Measurements from ENCODE around the gene ALX4.

ALX4 gene

DNA sequence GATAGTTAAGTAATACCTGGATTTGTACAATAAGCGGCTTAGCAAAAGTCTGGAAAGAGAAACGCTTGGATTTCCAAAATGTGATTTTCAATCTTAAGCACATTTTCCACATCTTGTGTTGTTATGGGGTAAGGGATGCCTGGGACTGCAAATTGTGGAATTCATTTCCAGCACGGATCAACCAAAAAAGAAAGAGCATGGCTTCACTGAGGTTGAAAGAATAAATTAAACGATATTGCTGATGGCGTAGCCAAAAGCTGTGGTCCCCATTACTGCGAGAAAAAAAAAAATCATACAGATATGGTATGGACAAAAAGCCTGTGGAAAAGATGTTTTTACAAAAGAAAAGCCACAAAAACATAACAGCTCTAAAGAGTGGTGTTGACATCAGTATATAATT lies 26.0 kb upstream of the ALX4 start:
- DNase-seq (ENCODE audit: low read depth in 1 of 2, low spot score in 1 of 2): no peak

DNA sequence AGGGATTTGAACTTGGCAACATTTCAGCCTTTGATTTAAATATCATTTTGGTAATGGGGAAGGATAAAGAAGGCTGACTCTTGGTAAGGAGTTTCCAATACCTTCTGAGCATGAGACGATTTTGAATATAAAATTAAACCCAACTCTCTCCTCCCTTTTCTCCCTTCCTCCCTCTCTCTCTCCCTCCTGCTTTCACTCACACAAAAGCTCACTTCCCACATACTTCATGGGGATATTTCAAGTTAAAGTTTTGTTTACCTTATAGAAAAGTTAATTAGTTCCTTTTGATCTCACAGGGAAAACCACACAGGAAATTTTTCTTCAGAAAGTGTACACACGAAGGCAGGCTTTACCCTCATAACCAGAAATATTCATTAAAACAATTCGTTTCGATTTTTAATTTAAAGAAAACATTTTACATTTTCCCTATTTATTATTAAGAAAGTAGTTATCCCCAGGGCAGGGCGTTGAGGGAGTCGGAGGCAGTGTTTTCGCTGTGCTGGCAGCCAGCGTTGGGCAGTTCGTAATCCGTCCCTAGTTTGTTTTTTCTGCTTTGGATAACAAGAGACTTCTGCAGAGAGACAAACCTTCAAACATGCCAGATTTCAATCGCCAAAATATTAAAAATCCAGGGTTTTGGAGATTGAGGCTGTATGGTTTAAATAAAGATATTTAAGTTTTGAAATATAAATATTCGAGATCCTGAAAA lies 25.3 kb upstream of the ALX4 start:
- no peak for DNase-seq (ENCODE audit: low read depth in 1 of 2, low spot score in 1 of 2)

DNA sequence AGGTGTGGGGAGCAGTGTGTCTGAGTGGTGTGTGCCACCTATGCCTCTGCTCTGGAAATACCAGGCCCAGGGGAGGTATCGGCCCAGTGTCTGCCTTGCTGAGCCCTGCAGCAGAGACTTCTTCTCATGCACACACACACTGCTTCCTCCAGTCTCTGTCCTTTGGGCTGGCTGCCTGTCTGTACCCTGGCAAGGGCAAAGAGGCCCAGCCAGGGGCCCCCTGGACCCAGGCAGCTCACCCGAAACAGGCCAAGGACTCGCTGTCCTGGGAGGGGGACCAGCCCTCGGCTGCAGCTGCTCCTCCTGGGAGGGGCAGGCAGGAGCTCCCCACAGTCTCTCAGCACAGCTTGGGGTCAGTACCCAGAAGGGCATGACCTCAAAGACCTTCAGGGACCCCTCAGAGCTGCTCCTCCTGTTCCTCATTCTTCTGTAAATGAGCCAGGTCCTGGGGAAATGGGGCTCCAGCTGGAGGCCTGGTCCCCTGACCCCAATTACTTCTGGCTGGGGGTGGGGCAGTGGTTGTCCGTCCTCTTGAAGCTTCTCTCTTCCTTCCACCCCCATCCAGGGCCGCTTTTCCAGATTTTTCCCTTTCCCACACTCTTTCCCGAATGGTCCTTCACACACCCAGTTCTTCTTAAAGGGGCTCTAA lies 24.5 kb upstream of the ALX4 start:
- DNase-seq (ENCODE audit: low read depth in 1 of 2, low spot score in 1 of 2): no peak

DNA sequence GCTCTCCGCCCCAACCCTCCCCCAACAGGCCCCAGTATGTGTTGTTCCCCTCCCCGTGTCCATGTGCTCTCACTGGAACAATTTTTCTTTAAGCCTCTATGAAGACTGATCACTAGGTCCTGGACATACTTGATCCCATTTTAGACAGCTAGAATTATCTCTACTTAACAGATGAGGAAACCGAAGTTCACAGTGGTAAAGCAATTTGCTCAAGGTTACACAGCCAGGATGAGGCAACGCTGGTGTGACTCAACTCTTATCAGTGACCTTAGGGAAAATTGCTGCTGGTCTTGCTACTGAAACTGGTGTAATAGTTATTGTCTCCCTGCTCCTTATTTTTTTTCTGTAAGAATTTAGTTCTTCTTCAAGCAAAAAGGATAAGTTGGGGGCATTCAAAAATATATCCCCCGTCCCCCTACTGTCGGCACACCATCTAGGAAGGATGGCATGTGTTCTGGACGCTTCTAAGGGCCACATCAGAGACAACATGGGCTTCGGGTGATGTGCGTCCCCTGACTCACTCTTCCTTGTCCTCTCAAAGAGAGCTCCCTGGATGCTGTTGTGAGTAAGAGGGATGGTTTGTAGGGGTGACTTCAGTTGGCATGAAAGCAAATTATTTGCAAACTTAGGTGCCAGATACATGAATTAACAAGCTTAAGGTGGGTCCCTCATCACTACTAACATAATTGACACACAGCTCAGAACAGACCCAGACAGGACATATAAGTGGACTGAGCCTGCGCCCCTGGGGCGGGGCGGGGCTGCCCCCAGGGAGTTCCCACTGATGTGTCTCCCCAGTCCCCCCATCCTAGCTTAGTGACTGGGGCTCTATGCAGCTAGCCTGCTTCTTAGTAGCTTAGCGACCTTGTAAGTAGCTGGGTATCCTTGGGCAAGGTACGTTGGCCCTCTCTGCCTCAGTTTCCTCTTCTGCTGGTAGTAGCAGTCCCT lies 23.6 kb upstream of the ALX4 start:
- DNase-seq (ENCODE audit: low read depth in 1 of 2, low spot score in 1 of 2): no peak

DNA sequence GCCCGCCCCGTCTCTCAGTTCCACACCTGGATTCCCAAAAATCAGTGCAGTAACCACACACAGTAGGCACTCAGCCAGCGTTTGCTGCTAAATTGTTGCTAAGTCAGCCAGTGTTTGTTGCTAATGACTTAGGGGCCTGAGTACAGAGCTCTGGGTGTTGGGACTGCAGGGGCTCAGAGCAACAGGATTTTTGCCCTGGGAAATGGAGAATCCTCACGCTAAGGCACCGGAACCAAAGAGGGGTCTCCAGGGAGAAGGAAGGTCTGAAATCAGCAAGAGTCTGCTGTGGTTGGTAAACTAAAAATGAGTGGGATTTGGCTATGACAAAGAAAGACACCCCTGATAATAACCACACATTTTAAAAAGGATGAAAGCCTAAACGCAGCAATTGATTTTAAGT lies 22.7 kb upstream of the ALX4 start:
- DNase-seq (ENCODE audit: low read depth in 1 of 2, low spot score in 1 of 2): no peak

DNA sequence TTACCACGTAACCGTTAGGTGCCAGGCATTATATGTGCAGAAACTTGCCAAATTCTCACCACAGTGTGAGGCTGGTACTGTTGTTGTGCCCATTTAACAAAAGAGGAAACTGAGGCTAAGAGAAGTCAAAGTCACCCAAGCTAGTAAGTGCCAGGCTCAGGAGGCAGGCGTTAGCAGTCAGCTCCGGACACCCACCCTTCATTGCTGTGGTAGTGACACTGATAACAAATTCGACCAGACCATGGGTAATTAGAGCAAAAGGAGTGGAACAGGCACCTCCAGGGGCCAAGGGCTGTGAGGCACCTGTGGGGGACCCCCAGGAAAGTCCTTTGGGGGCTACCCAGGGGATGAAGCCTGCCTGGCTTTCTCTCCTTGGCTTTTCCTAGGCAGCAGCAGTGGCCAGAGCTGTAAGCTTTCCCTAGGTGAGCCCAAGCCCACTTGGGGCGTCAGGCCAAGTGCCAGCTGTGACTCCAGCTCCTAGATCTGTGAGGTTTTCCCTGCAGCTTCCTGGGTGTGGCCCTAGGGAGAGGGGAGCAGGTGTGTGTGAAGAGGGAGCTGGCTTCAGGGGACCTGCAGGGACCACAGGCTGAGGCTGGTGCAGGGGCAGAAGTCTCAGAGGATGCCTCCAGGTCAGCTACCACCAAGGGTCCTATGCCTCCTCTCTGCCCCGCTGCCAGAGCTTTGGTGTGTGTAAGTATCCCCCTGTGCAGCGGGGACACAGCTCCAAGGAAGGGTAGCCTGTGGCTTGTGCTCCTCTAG lies 19.7 kb upstream of the ALX4 start:
- DNase-seq (ENCODE audit: low read depth in 1 of 2, low spot score in 1 of 2): no peak

DNA sequence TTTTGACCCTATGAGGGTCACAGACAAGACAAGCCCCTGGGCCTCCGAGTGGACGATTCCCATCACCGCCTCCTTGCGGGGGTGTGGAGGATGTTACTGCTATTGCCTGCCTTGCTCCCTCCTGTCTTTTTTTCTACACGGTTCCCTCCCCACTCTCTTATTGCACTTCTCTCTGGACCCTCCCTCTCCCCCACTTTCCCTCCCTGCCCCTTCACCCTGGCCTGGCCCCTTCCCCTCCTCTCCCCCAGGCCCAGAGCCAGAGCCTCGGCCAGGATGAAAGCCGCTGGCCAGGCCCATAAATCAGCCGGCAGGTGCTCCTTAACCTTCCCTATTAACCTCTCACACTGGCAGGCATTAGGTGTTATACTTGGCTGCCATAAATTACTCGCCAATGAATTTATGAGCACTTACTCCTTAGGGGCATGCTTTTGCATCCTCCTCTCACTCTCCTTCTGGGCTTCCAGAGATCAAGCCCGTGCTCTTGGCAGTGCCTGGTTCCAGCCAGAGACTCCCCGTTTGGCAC lies 18.3 kb upstream of the ALX4 start:
- no peak for DNase-seq (ENCODE audit: low read depth in 1 of 2, low spot score in 1 of 2)

DNA sequence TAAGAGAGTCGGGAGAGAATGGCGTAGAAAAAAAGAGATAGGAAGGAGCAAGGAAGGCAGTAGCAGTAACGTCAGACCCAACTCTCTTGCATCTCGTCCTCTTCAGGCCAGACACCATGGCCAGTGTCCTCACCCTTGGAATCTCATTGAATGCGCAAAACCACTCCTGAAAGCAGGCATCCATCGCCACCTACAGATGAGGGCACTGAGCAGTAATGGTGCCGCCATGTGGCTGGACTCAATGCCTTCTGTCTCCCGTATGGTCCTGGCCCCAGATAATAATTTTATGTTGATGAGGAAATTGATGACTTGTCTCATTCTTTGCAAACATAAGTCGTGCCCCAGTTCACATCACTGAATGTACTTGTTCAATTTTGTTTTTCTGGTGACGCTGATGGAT lies 17.8 kb upstream of the ALX4 start:
- DNase-seq (ENCODE audit: low read depth in 1 of 2, low spot score in 1 of 2): no peak

DNA sequence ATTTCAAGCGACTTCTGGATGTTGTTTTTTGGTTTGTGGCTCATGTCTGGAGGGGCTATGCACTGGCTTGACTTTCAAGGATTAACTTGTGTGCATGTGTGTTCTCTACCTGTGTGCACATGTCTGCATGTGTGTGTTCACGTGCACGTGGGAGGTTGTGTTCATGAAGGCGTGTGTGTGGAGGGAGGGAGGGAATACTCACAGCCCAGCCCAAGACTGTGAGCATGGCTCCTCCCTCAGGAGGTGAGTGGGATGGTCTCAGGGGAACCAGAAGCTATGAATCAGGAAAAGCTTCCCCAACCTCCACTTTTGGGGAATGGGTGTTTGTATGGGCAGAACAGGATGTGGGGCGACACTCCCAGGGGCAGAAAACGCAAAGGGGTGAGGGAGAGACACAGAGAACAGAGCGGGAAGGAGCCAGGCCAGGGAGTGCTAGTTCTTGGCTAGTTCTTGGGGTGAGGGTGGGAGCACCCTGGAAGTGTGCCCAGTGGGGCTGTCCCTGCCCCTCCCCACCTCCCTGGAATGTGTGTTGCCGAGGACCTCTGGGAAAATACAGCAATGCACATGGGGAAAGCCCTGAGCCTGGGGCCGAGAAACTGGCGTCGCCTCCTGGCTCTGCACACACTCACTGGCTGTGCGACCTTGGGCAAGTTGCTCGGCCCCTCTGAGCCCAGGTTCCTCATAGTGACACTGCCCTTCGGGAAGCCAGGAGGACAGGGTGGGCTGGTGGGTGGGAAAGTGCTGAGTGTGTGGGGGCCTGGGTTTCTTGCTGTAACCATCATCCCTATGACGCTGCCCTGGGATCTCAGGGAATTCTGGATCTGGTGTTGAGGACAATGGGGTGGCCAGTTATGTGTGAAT lies 16.9 kb upstream of the ALX4 start:
- no peak for DNase-seq (ENCODE audit: low read depth in 1 of 2, low spot score in 1 of 2)

DNA sequence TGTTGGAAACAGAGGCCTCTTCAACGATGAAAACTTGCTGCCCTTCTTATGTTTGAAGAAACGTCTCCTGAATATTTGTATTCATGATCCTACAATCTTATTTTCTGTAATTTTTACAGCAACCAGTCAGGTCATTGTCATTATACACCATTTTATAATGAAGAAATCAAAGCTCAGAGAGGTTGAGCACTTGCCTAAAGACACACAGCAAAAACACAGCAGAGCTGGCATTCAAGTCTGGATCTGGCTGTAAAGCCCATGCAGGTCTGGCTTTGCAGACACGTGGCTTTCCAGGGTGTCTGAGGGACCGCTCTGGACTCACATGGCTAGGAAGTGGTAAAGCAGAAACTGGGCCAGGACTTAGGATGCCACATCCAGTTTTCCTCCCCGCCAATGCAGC lies 15.8 kb upstream of the ALX4 start:
- DNase-seq (ENCODE audit: low read depth in 1 of 2, low spot score in 1 of 2): no peak

DNA sequence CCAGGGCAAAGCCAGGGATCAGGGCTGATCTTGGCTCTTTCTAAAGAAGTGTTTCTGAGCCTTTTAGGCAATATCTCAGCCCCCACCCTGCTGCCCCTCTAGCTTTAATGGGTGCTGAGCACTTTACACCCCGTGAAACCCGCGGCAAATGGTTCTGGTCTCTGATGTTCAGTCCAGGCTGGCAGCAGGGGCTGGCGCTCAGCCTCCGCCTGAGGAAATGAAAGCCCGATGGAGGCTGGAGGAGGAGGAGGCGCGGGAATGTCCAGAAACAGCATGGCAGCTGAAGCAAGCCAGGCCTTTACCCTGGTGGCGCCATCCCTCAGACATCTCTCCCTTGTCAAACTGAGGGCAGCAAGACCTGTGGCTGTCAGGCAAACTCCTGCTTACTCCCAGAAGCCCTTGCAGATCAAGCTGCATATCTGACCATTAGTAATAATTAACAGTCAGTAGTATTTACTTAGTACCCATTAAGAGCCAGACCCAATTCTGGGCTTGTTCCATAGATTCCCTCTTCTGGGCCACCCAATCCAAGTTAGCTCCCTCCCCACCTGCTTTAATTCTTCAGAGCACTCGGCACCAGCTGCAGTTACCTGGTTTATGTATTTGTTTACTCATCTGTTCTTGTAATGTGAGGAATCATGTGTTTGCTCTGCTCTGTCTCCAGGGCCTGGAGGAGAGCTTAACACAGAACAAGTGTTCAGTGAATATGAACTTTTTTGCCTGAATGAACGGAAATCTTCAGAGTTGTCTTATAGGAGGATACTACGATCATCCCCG lies 15.0 kb upstream of the ALX4 start:
- DNase-seq (ENCODE audit: low read depth in 1 of 2, low spot score in 1 of 2): no peak

DNA sequence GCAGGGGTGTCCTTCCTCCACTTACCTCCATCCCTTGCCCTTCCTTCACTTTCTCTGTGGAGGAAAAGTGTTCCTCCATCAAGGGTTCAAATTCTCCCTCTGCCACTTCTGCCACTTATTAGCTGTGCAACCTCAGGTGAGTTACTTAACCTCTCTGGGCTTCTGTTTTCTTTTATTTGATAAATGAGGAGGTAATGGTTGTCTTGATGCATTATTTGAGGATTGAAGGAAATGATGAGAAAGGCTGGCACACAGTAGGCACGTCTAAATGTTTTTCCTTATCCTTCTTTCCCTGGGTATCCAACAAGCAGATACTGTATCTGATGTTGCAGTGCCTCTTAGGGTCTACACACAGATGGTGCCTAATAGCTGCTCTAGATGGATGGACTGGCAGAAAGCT lies 14.3 kb upstream of the ALX4 start:
- DNase-seq (ENCODE audit: low read depth in 1 of 2, low spot score in 1 of 2): no peak

DNA sequence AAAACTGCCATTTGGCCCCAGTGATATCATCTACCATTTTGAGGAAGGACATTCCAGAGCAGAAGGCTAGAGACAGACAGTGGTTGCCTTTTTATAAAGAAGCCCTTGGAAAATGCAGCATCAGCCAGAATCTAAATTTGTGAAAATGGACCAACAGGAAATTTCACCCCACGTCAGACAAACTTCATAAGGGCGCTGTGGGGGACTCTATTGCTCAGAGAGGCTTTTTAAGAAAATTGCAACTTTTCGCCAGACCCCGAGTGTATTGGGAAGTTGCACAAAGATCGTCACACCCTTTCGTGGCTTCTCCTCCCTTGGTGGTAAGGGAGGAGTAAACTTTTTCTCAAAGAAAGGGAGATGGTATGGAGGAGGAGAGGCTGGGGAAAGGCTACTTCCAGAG lies 12.3 kb upstream of the ALX4 start:
- DNase-seq (ENCODE audit: low read depth in 1 of 2, low spot score in 1 of 2): no peak

DNA sequence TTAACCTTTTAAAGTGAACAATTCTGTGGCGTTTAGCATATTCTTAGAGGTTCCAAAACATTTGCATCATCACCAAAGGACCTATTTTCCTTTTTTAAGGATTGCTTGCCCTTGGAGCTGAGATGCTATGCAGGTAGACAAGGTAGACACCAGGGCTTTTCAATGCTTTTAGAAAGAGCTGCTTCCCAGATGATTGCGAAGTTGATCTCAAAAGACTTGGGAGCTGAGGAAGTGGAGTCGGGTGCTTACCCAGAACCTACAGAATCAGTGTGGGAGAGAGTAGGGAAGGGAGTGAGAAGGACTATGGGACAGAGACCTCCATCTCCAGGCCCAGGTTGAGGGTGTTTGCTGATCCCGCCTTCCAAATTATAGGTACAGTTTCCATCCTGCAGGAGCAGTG lies 11.1 kb upstream of the ALX4 start:
- no peak for DNase-seq (ENCODE audit: low read depth in 1 of 2, low spot score in 1 of 2)

DNA sequence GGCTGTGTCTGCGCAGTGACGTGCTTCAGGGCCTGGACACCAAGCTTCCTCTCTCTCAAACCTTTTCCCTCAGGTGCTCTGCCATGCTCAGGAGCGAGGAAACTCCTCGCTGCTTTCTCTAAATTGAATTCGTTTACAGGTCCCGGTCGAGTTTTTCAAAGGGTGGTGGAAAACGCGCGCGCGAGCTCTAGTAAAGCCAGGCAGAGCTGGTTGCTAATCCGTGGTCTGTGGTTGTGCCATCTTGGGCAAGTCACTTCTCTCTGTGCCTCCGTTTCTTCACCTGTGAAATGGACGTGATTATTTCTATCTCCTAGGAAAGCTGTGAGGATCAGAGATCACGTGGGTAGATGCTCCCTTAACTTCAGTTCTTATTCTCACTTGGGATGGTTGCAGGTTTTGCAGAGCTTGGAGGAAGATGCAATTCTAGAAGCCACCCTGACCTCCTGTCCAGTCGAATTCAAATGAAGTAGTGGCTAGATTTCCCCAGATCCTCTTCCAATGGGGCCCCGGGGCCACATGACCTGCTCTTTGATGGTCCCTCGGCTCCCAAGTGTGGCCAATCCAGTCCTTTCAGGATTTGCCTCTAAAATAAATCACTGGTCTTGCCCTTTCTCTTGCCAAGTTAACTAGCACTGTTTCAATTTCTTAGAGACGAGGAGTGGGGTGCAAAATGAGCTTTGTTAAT lies 10.5 kb upstream of the ALX4 start:
- no peak for DNase-seq (ENCODE audit: low read depth in 1 of 2, low spot score in 1 of 2)

DNA sequence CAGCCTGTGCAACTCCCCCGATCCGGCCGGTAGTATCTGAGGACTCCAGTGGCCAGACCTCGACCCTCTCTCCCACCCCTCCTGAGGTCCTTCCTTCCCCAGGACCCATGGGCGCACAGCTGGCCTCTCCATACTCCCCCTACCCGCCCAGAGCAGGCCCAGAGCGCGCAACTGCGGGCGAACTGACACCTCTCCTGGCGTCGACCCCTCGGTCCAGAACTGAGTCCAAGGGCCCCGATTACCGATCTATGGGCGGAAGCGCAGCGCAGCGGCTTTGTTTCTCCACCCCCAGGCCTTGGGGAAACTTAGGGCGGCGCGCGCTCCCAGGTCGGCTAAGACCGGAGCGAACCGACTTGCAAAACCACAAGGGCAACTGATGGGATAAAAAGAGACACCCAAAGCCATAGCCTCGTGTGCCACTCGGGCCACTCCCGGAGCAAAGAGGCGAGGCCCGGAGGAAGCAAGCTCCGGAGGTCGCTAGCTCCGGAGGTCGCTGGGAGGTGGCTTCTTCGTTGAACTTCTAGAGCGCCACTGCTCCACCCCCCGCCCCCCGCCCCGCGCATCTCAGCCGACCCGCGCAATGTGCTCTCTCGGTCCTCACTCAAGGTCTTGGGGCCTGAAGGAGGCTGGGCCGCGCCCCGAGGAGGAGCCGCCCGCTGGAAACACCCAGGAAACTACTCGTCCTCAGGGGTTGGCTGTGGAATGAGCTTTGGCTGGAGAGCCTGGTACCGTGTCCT lies 9.8 kb upstream of the ALX4 start:
- DNase-seq (ENCODE audit: low read depth in 1 of 2, low spot score in 1 of 2): no peak

DNA sequence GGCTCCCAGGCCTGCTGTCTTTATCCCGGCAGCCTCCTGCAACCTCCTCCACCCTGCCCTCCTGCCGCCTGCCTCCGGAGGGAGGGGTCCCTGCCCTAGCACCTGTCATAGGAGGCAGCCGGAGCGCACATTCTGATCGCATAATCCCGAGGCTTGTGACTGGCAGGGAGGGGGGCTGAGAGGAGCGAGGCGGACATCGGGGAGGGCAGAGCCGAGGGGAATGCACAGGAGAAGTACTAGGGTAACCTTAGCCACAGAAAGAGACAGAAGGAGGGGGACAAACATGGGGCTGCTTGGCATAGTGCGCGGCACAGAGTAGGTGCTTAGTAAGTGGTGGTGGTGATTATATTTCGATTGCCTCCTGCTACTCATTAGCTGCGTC lies 9.2 kb upstream of the ALX4 start:
- DNase-seq (ENCODE audit: low read depth in 1 of 2, low spot score in 1 of 2): no peak

DNA sequence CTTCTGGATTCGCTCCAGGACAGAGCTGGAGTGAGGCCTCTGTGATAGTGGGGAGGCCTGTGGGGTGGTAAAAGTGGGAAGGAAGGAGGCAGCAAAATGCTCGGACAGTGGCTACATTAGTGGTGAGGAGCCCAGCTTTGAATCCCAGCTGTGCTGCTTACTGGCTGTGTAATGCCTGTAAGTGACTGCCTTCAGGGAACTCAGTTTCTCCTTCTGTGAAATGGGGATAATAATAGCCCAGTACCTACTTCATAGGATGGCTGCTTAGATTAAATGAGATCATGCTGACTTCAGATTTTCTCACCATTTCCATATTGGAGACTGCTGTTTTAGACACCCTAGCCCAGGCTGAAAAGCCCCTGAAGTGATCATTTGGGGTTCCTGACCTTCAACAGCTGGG lies 8.4 kb upstream of the ALX4 start:
- DNase-seq (ENCODE audit: low read depth in 1 of 2, low spot score in 1 of 2): no peak
